ENCODE measurements around the gene CGA. TPM values are rescaled to one million over a fixed set of nuclear protein-coding genes. Genes with fewer than 3 reads are reported as not detected.

The CGA gene
- total and polyA plus RNA-seq, 7 donors = 0.03 to 3.8 (median 0.35) TPM; not detected in 3

GRCh38 chr6:87094576-87094975 lies 330 bp downstream of the CGA start:
- intact Hi-C loops (cut with DNase I) = no loop called here
- Histone ChIP-seq H3K27me3 (ENCODE audit: insufficient read depth in 3 of 3, low read length in 2 of 3) (peaks cover 0 to 20% (median 8%) of the 10 kb centered on the region in 3 donors), H3K27ac (no peak overlapping the region), H3K4me1 (no peaks in the 10 kb centered on the region), H3K4me3 (no peak overlapping the region), H3K9me3 (no peaks in the 10 kb centered on the region), H3K36me3 (ENCODE audit: insufficient read depth in 1 of 2, low read depth in 1 of 2) (no peaks in the 10 kb centered on the region)
- ATAC-seq (no peak), DNase-seq (no peak)
- TF ChIP-seq, protein P1, sequence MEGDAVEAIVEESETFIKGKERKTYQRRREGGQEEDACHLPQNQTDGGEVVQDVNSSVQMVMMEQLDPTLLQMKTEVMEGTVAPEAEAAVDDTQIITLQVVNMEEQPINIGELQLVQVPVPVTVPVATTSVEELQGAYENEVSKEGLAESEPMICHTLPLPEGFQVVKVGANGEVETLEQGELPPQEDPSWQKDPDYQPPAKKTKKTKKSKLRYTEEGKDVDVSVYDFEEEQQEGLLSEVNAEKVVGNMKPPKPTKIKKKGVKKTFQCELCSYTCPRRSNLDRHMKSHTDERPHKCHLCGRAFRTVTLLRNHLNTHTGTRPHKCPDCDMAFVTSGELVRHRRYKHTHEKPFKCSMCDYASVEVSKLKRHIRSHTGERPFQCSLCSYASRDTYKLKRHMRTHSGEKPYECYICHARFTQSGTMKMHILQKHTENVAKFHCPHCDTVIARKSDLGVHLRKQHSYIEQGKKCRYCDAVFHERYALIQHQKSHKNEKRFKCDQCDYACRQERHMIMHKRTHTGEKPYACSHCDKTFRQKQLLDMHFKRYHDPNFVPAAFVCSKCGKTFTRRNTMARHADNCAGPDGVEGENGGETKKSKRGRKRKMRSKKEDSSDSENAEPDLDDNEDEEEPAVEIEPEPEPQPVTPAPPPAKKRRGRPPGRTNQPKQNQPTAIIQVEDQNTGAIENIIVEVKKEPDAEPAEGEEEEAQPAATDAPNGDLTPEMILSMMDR (IDR thresholded peaks at IDR 0.05) = no peak
- WGBS, 3 donors = 44 to 66% (median 45%) methylated on average over 1 of the region's 1 CpG

DNA sequence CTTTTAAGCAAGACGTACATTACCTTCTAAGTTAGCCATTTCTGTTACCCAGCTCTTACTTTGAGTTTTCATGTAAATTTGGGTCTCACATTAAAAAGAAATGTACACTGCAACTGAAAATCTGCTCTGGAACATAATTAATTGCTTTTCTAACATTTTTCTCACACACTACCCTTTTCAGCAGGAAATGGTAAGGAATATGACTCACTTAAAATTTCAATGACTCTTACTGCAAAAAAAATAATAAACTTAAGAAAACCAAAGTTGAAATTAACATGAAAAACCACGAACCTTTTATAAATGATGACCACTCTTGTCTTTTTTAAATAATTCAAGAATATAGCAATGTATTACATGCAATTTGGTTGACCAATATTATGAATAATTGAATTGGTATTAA lies 1.3 kb downstream of the CGA start:
- Histone ChIP-seq H3K4me1 (no peaks in the 10 kb centered on the region), H3K36me3 (ENCODE audit: insufficient read depth in 1 of 2, low read depth in 1 of 2) (no peaks in the 10 kb centered on the region), H3K27ac (no peak overlapping the region), H3K4me3 (no peak overlapping the region), H3K27me3 (ENCODE audit: insufficient read depth in 3 of 3, low read length in 2 of 3) (peaks cover 0 to 20% (median 5%) of the 10 kb centered on the region in 3 donors), H3K9me3 (no peaks in the 10 kb centered on the region)
- ATAC-seq (no peak), DNase-seq (no peak)
- 64 to 72% (median 65%) methylated on average over 2 of the region's 2 CpGs for WGBS, 3 donors
- TF ChIP-seq, protein P1 (IDR thresholded peaks at IDR 0.05) = no peak
- intact Hi-C loops (cut with DNase I) = no loop called here

GRCh38 chr6:87093199-87093598 lies 1.7 kb downstream of the CGA start:
- Histone ChIP-seq H3K4me1 (no peaks in the 10 kb centered on the region), H3K27ac (no peak overlapping the region), H3K27me3 (ENCODE audit: insufficient read depth in 3 of 3, low read length in 2 of 3) (peaks cover 0 to 20% (median 5%) of the 10 kb centered on the region in 3 donors), H3K4me3 (no peak overlapping the region), H3K36me3 (ENCODE audit: insufficient read depth in 1 of 2, low read depth in 1 of 2) (no peaks in the 10 kb centered on the region), H3K9me3 (no peaks in the 10 kb centered on the region)
- ATAC-seq = no peak
- TF ChIP-seq, protein P1 (IDR thresholded peaks at IDR 0.05) = no peak
- intact Hi-C loops (cut with DNase I) = no loop called here
- DNase-seq = no peak

GRCh38 chr6:87092435-87092834 lies 2.5 kb downstream of the CGA start:
- WGBS, 3 donors = 53 to 70% (median 67%) methylated on average over 3 of the region's 3 CpGs
- Histone ChIP-seq H3K9me3 (no peaks in the 10 kb centered on the region), H3K4me3 (no peak overlapping the region), H3K36me3 (ENCODE audit: insufficient read depth in 1 of 2, low read depth in 1 of 2) (no peaks in the 10 kb centered on the region), H3K4me1 (no peaks in the 10 kb centered on the region), H3K27me3 (ENCODE audit: insufficient read depth in 3 of 3, low read length in 2 of 3) (peaks cover 0 to 20% (median 5%) of the 10 kb centered on the region in 3 donors), H3K27ac (no peak overlapping the region)
- TF ChIP-seq, protein P1 (IDR thresholded peaks at IDR 0.05) = no peak
- no peak for ATAC-seq
- no peak for DNase-seq
- intact Hi-C loops (cut with DNase I) = no loop called here

DNA sequence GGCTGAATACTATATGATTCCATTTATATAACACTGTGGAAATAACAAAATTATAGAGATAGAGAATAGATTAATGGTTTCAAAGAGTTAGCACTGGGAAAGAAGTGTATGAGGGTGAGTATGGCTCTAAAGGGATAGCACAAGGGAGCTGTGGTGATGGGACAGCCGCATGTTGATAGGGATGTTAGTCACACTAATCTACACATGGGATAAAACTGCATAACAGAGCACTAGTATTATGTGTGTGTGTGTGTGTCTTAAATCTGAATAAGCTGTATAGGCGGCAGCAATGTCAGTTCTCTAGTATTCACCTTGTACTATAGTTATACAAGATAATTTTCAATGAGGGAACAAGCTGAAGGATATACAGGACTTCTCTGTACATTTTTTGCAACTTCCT lies 5.8 kb downstream of the CGA start:
- Histone ChIP-seq H3K27ac (no peak overlapping the region), H3K9me3 (no peaks in the 10 kb centered on the region), H3K4me3 (no peak overlapping the region), H3K27me3 (ENCODE audit: insufficient read depth in 3 of 3, low read length in 2 of 3) (peaks cover 0 to 4% (median 0%) of the 10 kb centered on the region in 3 donors), H3K36me3 (ENCODE audit: insufficient read depth in 1 of 2, low read depth in 1 of 2) (no peaks in the 10 kb centered on the region), H3K4me1 (no peaks in the 10 kb centered on the region)
- no peak for ATAC-seq
- TF ChIP-seq, protein P1 (IDR thresholded peaks at IDR 0.05) = no peak
- WGBS, 3 donors = 66 to 71% (median 70%) methylated on average over 2 of the region's 2 CpGs
- DNase-seq = no peak
- intact Hi-C loops (cut with DNase I) = no loop called here
